H1 (cell line): Measurements from ENCODE around the gene RREB1. TPM values are rescaled to one million over a fixed set of nuclear protein-coding genes. Genes with fewer than 3 reads are reported as not detected.

Experiments
- CTCF ChIA-PET: fragments of 300-600 bp; sonication (Branson Sonifier 250); formaldehyde crosslinking; loops from one replicate; lab custom pipeline; 2021; ENCODE audit not compliant: partially characterized antibody; lab: Charles Lee
- POLR2A ChIA-PET: fragments of 300-600 bp; sonication (Branson Sonifier 250); formaldehyde crosslinking; loops from one replicate; lab custom pipeline; 2021; ENCODE audit warnings: inconsistent platforms; ENCODE audit not compliant: partially characterized antibody; lab: Charles Lee
- DNase-seq, 2 experiments: peaks; one replicate each; pipeline versions ENCODE4 v3.0.0 to v3.0.0-alpha.2; 2010 to 2022; ENCODE audit warnings: low spot score in 2 of 2, low read depth in 1 of 2, mixed read lengths in 1 of 2
- FAIRE-seq: peaks from 2 replicates; lab custom pipeline; 2011; peaks lifted over from hg19 to GRCh38; lab: Jason Lieb, UNC
- H2AFZ ChIP-seq: 2 replicates; pipeline ENCODE4 v1.8.1; 2012; ENCODE audit warnings: low read length, inconsistent platforms
- H2AK5ac ChIP-seq: 2 replicates; pipeline ENCODE4 v1.6.1; 2013; ENCODE audit warnings: low read depth, low read length
- H2BK120ac ChIP-seq: replicated peaks from 2 replicates; pipeline ENCODE3; 2013; ENCODE audit warnings: low read depth, low read length, inconsistent platforms
- H2BK12ac ChIP-seq: 2 replicates; pipeline ENCODE4 v1.6.1; 2013; ENCODE audit warnings: low read depth, low read length
- H2BK15ac ChIP-seq: 2 replicates; pipeline ENCODE4 v1.6.1; 2013; ENCODE audit warnings: low read length
- H2BK20ac ChIP-seq: 2 replicates; pipeline ENCODE4 v1.6.1; 2013; ENCODE audit warnings: low read length
- H2BK5ac ChIP-seq: 2 replicates; pipeline ENCODE4 v1.6.1; 2013; ENCODE audit warnings: low read depth, low read length
- H3K14ac ChIP-seq: 2 replicates; pipeline ENCODE4 v1.6.1; 2013; ENCODE audit warnings: inconsistent platforms; ENCODE audit not compliant: insufficient read length
- H3K18ac ChIP-seq: 2 replicates; pipeline ENCODE4 v1.6.1; 2013; ENCODE audit warnings: low read length; ENCODE audit errors: extremely low read depth
- H3K23ac ChIP-seq: 2 replicates; pipeline ENCODE4 v1.6.1; 2013; ENCODE audit warnings: inconsistent platforms; ENCODE audit not compliant: insufficient read length
- H3K23me2 ChIP-seq: 2 replicates; pipeline ENCODE4 v1.6.1; 2013; ENCODE audit warnings: low read depth, low read length
- H3K27ac ChIP-seq: 2 replicates; pipeline ENCODE4 v1.6.1; 2011; ENCODE audit warnings: low read depth, low read length, inconsistent platforms
- H3K27me3 ChIP-seq, 4 experiments: replicated peaks in 1 of 4; 1 replicate in 1 of 4; 2 replicates in 3 of 4; pipeline versions ENCODE4 v1.6.1 to v1.8.1; 2011 to 2013; ENCODE audit warnings: low read length in 3 of 4, mild to moderate bottlenecking in 3 of 4, inconsistent platforms in 2 of 4, mixed read lengths in 2 of 4, moderate library complexity in 1 of 4; ENCODE audit not compliant: control insufficient read depth in 3 of 4, insufficient read depth in 3 of 4; ENCODE audit errors: extremely low read depth in 1 of 4
- H3K36me3 ChIP-seq, 4 experiments: 2 replicates each; pipeline versions ENCODE4 v1.6.1 to v1.8.1; 2011 to 2013; ENCODE audit warnings: mild to moderate bottlenecking in 4 of 4, low read length in 3 of 4, moderate library complexity in 2 of 4, control low read depth in 1 of 4, inconsistent platforms in 1 of 4; ENCODE audit not compliant: insufficient read depth in 4 of 4, control insufficient read depth in 2 of 4
- H3K4ac ChIP-seq: replicated peaks from 2 replicates; pipeline ENCODE3; 2013; ENCODE audit warnings: low read length, low read depth, mixed read lengths, inconsistent platforms; ENCODE audit not compliant: insufficient read length
- H3K4me1 ChIP-seq, 4 experiments: replicated peaks in 1 of 4; 1 replicate in 1 of 4; 2 replicates in 3 of 4; pipeline versions ENCODE4 v1.6.1 to v1.8.1; 2011 to 2013; ENCODE audit warnings: low read length in 3 of 4, inconsistent platforms in 2 of 4, mixed read lengths in 1 of 4; ENCODE audit not compliant: insufficient read depth in 4 of 4, control insufficient read depth in 3 of 4
- H3K4me2 ChIP-seq, 2 experiments: 2 replicates each; pipeline versions ENCODE4 v1.6.1 to v1.8.1; 2011 to 2013; ENCODE audit warnings: low read depth in 2 of 2, low read length in 2 of 2, control low read depth in 1 of 2, inconsistent platforms in 1 of 2, mild to moderate bottlenecking in 1 of 2; ENCODE audit not compliant: insufficient read depth in 1 of 2
- H3K4me3 ChIP-seq, 4 experiments: fragments of 200-600, 300-600 bp in 1 of 4; sonication (generic), shearing (Covaris generic), sonication (Bioruptor Twin) in 1 of 4; 2 replicates each; pipeline versions ENCODE4 v1.5.1 to v1.8.1; 2011 to 2016; ENCODE audit warnings: low read length in 4 of 4, low read depth in 3 of 4, control low read depth in 2 of 4, inconsistent platforms in 2 of 4, mild to moderate bottlenecking in 2 of 4, mixed read lengths in 1 of 4, moderate library complexity in 1 of 4; ENCODE audit not compliant: insufficient read depth in 2 of 4; ENCODE audit errors: extremely low read depth in 1 of 4
- H3K56ac ChIP-seq: replicated peaks from 2 replicates; pipeline ENCODE3; 2013; ENCODE audit warnings: low read depth, mild to moderate bottlenecking, mixed read lengths, low read length, inconsistent platforms; ENCODE audit not compliant: insufficient read length
- H3K79me1 ChIP-seq: 2 replicates; pipeline ENCODE4 v1.6.1; 2013; ENCODE audit warnings: low read depth, low read length, control low read depth
- H3K79me2 ChIP-seq, 2 experiments: 2 replicates each; pipeline versions ENCODE4 v1.6.1 to v1.8.1; 2012 to 2013; ENCODE audit warnings: low read length in 2 of 2, mild to moderate bottlenecking in 2 of 2, inconsistent platforms in 1 of 2; ENCODE audit not compliant: insufficient read depth in 2 of 2, control insufficient read depth in 1 of 2
- H3K9ac ChIP-seq, 4 experiments: replicated peaks in 1 of 4; 1 replicate in 1 of 4; 2 replicates in 3 of 4; pipeline versions ENCODE4 v1.6.1 to v1.8.1; 2011 to 2013; ENCODE audit warnings: low read depth in 3 of 4, low read length in 3 of 4, control low read depth in 2 of 4, mild to moderate bottlenecking in 2 of 4, moderate library complexity in 2 of 4, inconsistent platforms in 1 of 4; ENCODE audit errors: extremely low read depth in 1 of 4
- H3K9me3 ChIP-seq, 2 experiments: 2 replicates each; pipeline versions ENCODE4 v1.6.1 to v1.8.1; 2012 to 2013; ENCODE audit warnings: mild to moderate bottlenecking in 2 of 2, moderate library complexity in 2 of 2, control low read depth in 1 of 2, inconsistent platforms in 1 of 2, low read depth in 1 of 2, low read length in 1 of 2, mixed read lengths in 1 of 2; ENCODE audit not compliant: insufficient read depth in 2 of 2
- H4K20me1 ChIP-seq, 2 experiments: replicated peaks in 1 of 2; 2 replicates each; pipeline versions ENCODE3 to v1.8.1; 2011 to 2013; ENCODE audit warnings: inconsistent platforms in 2 of 2, low read length in 2 of 2, mild to moderate bottlenecking in 1 of 2; ENCODE audit not compliant: insufficient read depth in 2 of 2, control insufficient read depth in 1 of 2
- H4K5ac ChIP-seq: 2 replicates; pipeline ENCODE4 v1.6.1; 2013; ENCODE audit warnings: low read length, low read depth, mixed read lengths, inconsistent platforms; ENCODE audit not compliant: insufficient read length
- H4K8ac ChIP-seq: 2 replicates; pipeline ENCODE4 v1.8.0; 2013; ENCODE audit warnings: mild to moderate bottlenecking, moderate library complexity, low read length, inconsistent platforms; ENCODE audit not compliant: insufficient read depth; ENCODE audit errors: extremely low read depth
- H4K91ac ChIP-seq: replicated peaks from 2 replicates; pipeline ENCODE3; 2013; ENCODE audit warnings: low read length, mixed read lengths, inconsistent platforms; ENCODE audit not compliant: insufficient read length
- CHD1 ChIP-seq: IDR thresholded peaks from 2 replicates; pipeline ENCODE4 v1.6.1; 2012; ENCODE audit warnings: low read depth, low read length, improper control_type of control experiment
- CHD2 ChIP-seq: IDR thresholded peaks from 2 replicates; pipeline ENCODE4 v1.6.1; 2012; ENCODE audit warnings: low read length, improper control_type of control experiment
- E2F6 ChIP-seq: IDR thresholded peaks from 2 replicates; pipeline ENCODE4 v1.6.1; 2012; ENCODE audit warnings: inconsistent platforms
- EZH2 ChIP-seq: fragments of 200-600 bp; sonication (generic); IDR thresholded peaks from 2 replicates; pipeline ENCODE4 v1.7.1; 2012; ENCODE audit warnings: low read depth, mild to moderate bottlenecking, moderate library complexity, low read length, inconsistent platforms; ENCODE audit not compliant: severe bottlenecking
- GTF2F1 ChIP-seq: IDR thresholded peaks from 2 replicates; pipeline ENCODE4 v1.6.1; 2012; ENCODE audit warnings: low read depth, low read length, improper control_type of control experiment, borderline replicate concordance
- KDM5A ChIP-seq: fragments of 200-600 bp; IDR thresholded peaks from 2 replicates; pipeline ENCODE4 v1.7.1; 2012; ENCODE audit warnings: mild to moderate bottlenecking, low read length, inconsistent platforms, mixed read lengths
- MAX ChIP-seq: IDR thresholded peaks from 2 replicates; pipeline ENCODE4 v1.6.1; 2012; ENCODE audit warnings: inconsistent platforms
- NRF1 ChIP-seq: IDR thresholded peaks from 2 replicates; pipeline ENCODE4 v1.6.1; 2011; ENCODE audit warnings: mild to moderate bottlenecking, low read depth, low read length, improper control_type of control experiment
- RNF2 ChIP-seq: fragments of 200-900, 300-1000 bp; sonication (generic); IDR thresholded peaks from 2 replicates; pipeline ENCODE4 v1.7.1; 2016; ENCODE audit warnings: borderline replicate concordance, low read depth, mild to moderate bottlenecking, antibody characterized with exemption, low read length; ENCODE audit not compliant: poor library complexity, severe bottlenecking; ENCODE audit errors: missing control alignments
- RXRA ChIP-seq: IDR thresholded peaks from 2 replicates; pipeline ENCODE4 v1.6.1; 2011; ENCODE audit warnings: low read depth, mild to moderate bottlenecking, low read length, moderate library complexity; ENCODE audit not compliant: insufficient read depth
- SRF ChIP-seq: IDR thresholded peaks from 2 replicates; pipeline ENCODE4 v1.6.1; 2011; ENCODE audit warnings: mild to moderate bottlenecking, low read depth, low read length, moderate library complexity
- TAF7 ChIP-seq: optimal IDR thresholded peaks from 2 replicates; pipeline ENCODE3; 2011; ENCODE audit warnings: low read depth, mild to moderate bottlenecking, inconsistent platforms, low read length, moderate library complexity, borderline replicate concordance
- WGBS, 2 experiments: shearing (Covaris generic) in 1 of 2; methylation state at CpG; one replicate each; pipeline versions ENCODE4 v1.1.6 to v1.1.7; 2013 to 2015; ENCODE audit warnings: low lambda C conversion rate in 2 of 2, mixed read lengths in 2 of 2, inconsistent platforms in 1 of 2, low coverage in 1 of 2, missing lambda C conversion rate in 1 of 2; ENCODE audit not compliant: insufficient replicate concordance in 2 of 2, insufficient coverage in 1 of 2, insufficient read length in 1 of 2; ENCODE audit errors: extremely low coverage in 1 of 2, missing lambda C conversion rate in 1 of 2; 5-methylcytosine and 5-hydroxymethylcytosine counted together
- polyA plus RNA-seq, 7 experiments: library from polyadenylated mRNA; depleted of rRNA in 3 of 7; stranded (reverse) in 5 of 7; unstranded in 2 of 7; fragments of >200 nt in 5 of 7; fragments of 200-250 nt in 2 of 7; gene quantifications; 1 replicate in 5 of 7; 2 replicates in 1 of 7; 4 replicates in 1 of 7; pipeline versions ENCODE4 v1.2.1 to v1.2.3, GENCODE V29; 2011 to 2013; ENCODE audit warnings: missing spikeins in 2 of 7, mixed read lengths in 2 of 7
- total RNA-seq: library from RNA; stranded (reverse); fragmentation: NEBNext Ultra II Directional; extraction: Animal tissue kit (Norgen Biotek cat#: 25700); gene quantifications from 2 replicates; pipeline ENCODE4 v1.2.1, GENCODE V29; 2021

RREB1 gene
- total and polyA plus RNA-seq, 2 of the 8 experiments (the other 6 are each of a cell fraction or from before 2014, with no cell fraction given) = 3.9 to 34.7 TPM

DNA sequence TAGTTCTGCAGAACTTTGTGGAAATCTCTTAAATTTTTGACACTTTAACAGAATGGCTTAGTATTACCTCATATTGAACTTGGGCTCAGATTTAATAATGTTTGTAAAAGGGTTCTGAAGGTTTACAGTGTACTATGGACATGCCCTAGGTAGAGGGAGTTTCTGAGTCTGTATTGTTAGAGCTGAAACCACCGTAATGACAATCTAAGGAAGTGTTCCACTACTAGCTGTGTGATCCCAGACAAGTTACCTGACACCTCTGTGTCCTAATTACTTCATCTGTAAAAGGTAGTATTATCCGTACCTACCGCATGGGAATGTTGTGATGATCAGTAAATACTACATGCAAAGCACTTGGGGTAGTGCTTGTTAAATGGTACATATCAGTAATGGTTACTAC is 86.9 kb downstream of the RREB1 start:
- no peaks in the 10 kb centered on the region for H3K79me2 ChIP-seq
- 96% methylated on average over 3 of the region's 3 CpGs; no CpG with 5 or more reads in 1 of the 2 experiments for WGBS, 2 experiments
- H4K8ac ChIP-seq = no peak overlapping the region
- DNase-seq (no peak), FAIRE-seq (no peak)
- H4K5ac ChIP-seq = no peak overlapping the region
- H3K27me3 ChIP-seq = no peaks in the 10 kb centered on the region
- peaks cover 0 to 8% (median 1%) of the 10 kb centered on the region in 4 experiments; a peak in 2 of 8 replicates for H3K36me3 ChIP-seq
- no peak overlapping the region for H2BK5ac ChIP-seq
- H2BK20ac ChIP-seq = no peak overlapping the region
- no peak overlapping the region for H3K4ac ChIP-seq
- H2BK15ac ChIP-seq = no peak overlapping the region
- no peak overlapping the region for H3K4me3 ChIP-seq
- H3K79me1 ChIP-seq = no peaks in the 10 kb centered on the region
- H3K9me3 ChIP-seq = no peaks in the 10 kb centered on the region
- ChIA-PET POLR2A (no interaction called here), CTCF (interaction anchor here (0.6 to 1.0 kb wide), 2 partner anchors 34 to 50 kb away, joined by 3 to 6 read pairs; no protein-coding TSS in a partner anchor)
- H3K23ac ChIP-seq = no peak overlapping the region
- no peaks in the 10 kb centered on the region for H3K23me2 ChIP-seq
- no peak overlapping the region for H3K4me2 ChIP-seq
- H2AFZ ChIP-seq = no peak overlapping the region
- H3K14ac ChIP-seq = no peak overlapping the region
- no peak overlapping the region for H3K56ac ChIP-seq
- H2BK12ac ChIP-seq = no peak overlapping the region
- H4K91ac ChIP-seq = no peak overlapping the region
- no peak overlapping the region for H3K27ac ChIP-seq
- H3K18ac ChIP-seq = no peak overlapping the region
- no peak overlapping the region for H3K9ac ChIP-seq
- peaks cover 0 to 8% (median 6%) of the 10 kb centered on the region in 4 experiments; a peak in 6 of 7 replicates for H3K4me1 ChIP-seq
- H2BK120ac ChIP-seq = no peak overlapping the region
- H4K20me1 ChIP-seq = no peaks in the 10 kb centered on the region
- TF ChIP-seq CHD1 (no peak), MAX (no peak), GTF2F1 (no peak), RNF2 (no peak), CHD2 (no peak), TAF7 (no peak), E2F6 (no peak), EZH2 (no peak), RXRA (no peak), KDM5A (no peak), NRF1 (no peak), SRF (no peak)
- H2AK5ac ChIP-seq = no peak overlapping the region
